ENCODE measurements around the gene PES1. TPM values are rescaled to one million over a fixed set of nuclear protein-coding genes. Genes with fewer than 3 reads are reported as not detected.
"Not testable (repeated sequence)": the region's sequence is repeated elsewhere in the genome, so short reads cannot be mapped to it uniquely, and the experiment has no call there.

PES1 gene
- total RNA-seq, 1 donor from 2014 or later = 73.5 TPM

DNA sequence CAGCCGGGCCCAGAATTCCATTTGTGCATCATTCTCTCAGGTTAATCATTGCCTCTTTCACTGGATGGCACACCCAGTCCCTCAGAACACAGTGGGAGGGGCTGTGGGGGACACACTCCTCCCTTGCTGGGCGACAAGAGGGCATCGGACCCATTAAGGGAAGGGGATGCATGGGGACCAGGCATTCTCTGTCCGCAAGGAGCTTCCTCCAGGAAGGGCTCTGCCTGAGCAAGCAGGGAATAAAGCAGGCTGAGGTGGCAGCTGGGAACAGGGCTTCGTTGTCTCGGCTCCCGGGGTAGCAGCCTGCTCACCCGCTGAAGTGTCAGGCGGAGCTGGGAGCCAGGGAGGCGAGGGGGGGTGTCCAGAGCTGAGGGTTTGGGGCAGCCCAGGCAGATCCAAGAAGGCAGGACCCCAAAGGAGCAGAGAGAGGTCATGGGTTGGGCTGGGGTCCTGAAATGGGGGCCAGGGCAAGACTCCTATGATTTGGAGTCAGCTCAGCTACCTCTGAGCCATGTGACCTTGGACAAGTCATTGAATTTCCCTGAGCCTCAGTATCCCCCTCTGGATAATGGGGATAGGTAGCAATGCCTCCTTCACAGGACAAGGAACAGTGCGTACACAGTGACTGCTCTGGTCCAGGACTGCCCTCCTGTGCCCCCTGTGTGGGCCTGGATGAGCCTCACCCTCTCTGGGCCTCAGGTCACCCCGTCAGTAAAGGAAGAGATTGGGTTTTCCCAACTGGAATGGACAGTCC lies 18.7 kb downstream of the PES1 start:
- TF ChIP-seq, protein P1, sequence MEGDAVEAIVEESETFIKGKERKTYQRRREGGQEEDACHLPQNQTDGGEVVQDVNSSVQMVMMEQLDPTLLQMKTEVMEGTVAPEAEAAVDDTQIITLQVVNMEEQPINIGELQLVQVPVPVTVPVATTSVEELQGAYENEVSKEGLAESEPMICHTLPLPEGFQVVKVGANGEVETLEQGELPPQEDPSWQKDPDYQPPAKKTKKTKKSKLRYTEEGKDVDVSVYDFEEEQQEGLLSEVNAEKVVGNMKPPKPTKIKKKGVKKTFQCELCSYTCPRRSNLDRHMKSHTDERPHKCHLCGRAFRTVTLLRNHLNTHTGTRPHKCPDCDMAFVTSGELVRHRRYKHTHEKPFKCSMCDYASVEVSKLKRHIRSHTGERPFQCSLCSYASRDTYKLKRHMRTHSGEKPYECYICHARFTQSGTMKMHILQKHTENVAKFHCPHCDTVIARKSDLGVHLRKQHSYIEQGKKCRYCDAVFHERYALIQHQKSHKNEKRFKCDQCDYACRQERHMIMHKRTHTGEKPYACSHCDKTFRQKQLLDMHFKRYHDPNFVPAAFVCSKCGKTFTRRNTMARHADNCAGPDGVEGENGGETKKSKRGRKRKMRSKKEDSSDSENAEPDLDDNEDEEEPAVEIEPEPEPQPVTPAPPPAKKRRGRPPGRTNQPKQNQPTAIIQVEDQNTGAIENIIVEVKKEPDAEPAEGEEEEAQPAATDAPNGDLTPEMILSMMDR (IDR thresholded peaks at IDR 0.05) = no peak
- H3K4me3 Mint-ChIP-seq (ENCODE audit: unreplicated experiment) = no peak overlapping the region
- no peaks in the 10 kb centered on the region for H3K9me3 Mint-ChIP-seq (ENCODE audit: unreplicated experiment)
- no peak overlapping the region for H3K27ac Mint-ChIP-seq (ENCODE audit: unreplicated experiment)
- H3K36me3 Mint-ChIP-seq (ENCODE audit: unreplicated experiment) = peaks cover 17% of the 10 kb centered on the region
- DNase-seq (ENCODE audit: extremely low spot score, unreplicated experiment) = no peak
- peaks cover 10% of the 10 kb centered on the region for H3K4me1 Mint-ChIP-seq (ENCODE audit: unreplicated experiment)
- H3K27me3 Mint-ChIP-seq (ENCODE audit: unreplicated experiment) = peaks cover 26% of the 10 kb centered on the region

DNA sequence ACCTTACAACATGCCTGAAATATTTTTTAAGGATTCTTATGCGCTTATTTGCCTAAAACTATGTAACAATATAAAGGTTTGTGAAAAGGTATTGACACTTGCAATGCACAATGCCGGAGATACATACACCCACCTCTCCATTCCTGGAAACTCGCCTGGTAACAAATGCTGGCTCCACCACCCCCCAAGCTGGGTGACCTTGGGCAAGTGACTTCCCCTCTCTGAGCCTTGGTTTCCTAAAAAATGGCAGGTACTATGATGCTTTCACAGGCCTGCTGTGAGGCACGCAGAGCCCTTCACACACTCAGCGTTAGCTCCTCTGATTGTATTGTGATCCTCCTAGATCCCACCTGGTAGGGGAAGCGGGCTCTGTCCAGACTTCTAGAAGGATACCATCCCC lies 19.5 kb downstream of the PES1 start:
- H3K36me3 Mint-ChIP-seq (ENCODE audit: unreplicated experiment) = peaks cover 11% of the 10 kb centered on the region
- H3K4me3 Mint-ChIP-seq (ENCODE audit: unreplicated experiment) = no peak overlapping the region
- no peak for DNase-seq (ENCODE audit: extremely low spot score, unreplicated experiment)
- TF ChIP-seq, protein P1 (IDR thresholded peaks at IDR 0.05) = no peak
- H3K4me1 Mint-ChIP-seq (ENCODE audit: unreplicated experiment) = peaks cover 10% of the 10 kb centered on the region
- no peaks in the 10 kb centered on the region for H3K9me3 Mint-ChIP-seq (ENCODE audit: unreplicated experiment)
- peaks cover 30% of the 10 kb centered on the region for H3K27me3 Mint-ChIP-seq (ENCODE audit: unreplicated experiment)
- H3K27ac Mint-ChIP-seq (ENCODE audit: unreplicated experiment) = no peak overlapping the region

DNA sequence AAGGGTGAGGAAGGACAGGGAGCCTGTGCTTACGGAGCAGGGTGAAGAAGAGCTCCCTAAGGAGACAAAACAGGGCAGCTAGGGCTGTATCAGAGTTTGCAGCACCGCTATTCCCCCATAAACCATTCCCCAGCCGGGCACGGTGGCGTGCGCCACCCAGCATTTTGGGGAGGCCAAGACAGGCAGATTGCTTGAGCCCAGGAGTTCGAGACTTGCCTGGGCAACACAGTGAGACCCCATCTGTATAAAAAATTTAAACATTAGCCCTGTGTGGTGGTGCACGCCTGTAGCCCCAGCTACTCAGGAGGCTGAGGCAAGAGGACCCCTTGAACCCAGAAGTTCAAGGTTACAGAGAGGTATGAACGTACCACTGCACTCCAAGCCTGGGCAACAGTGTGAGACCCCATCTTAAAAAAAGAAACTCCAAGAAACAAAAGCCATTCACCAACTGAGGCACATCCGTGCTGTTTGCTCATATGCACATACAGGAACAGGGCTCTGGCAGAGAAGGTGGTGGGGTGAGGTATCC lies 22.0 kb downstream of the PES1 start:
- TF ChIP-seq, protein P1 (IDR thresholded peaks at IDR 0.05) = no peak
- no peak for DNase-seq (ENCODE audit: extremely low spot score, unreplicated experiment)
- no peak overlapping the region for H3K4me3 Mint-ChIP-seq (ENCODE audit: unreplicated experiment)
- no peaks in the 10 kb centered on the region for H3K36me3 Mint-ChIP-seq (ENCODE audit: unreplicated experiment)
- H3K9me3 Mint-ChIP-seq (ENCODE audit: unreplicated experiment) = no peaks in the 10 kb centered on the region
- peaks cover 37% of the 10 kb centered on the region for H3K27me3 Mint-ChIP-seq (ENCODE audit: unreplicated experiment)
- no peak overlapping the region for H3K27ac Mint-ChIP-seq (ENCODE audit: unreplicated experiment)
- peaks cover 5% of the 10 kb centered on the region for H3K4me1 Mint-ChIP-seq (ENCODE audit: unreplicated experiment)

DNA sequence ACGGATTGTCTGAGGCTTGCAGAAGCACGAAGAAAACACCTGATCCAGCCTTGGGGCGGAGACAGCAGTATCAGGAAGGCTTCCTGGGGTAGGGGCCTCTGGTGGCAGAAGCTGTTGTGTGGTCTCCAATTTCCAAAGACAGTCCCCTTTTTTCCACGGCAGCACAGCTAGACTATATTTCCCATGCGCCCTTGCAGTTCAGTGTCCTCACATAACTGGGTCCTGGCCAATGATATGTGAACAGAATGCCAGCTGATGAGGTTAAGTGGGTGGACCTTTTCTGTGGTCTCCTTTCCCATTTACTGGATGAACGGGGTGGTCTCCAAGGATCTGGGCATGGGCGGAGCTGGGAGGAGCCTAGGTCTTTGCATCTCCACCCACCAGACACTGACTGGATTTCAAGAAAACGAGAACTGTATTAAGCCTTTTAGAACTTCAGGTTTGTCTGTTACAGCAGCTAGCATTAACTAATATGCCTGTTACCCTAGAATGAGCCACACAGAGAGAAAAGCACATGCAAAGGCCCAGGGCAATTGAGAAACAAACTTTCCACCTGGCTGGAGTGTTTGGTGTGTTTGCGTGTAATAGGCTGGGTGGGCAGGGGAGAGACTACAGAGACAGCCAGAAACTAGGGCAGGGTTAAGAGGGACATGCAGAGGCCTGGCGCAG lies 23.4 kb downstream of the PES1 start:
- H3K4me3 Mint-ChIP-seq (ENCODE audit: unreplicated experiment) = no peak overlapping the region
- peaks cover 2% of the 10 kb centered on the region for H3K4me1 Mint-ChIP-seq (ENCODE audit: unreplicated experiment)
- DNase-seq (ENCODE audit: extremely low spot score, unreplicated experiment) = no peak
- TF ChIP-seq, protein P1 (IDR thresholded peaks at IDR 0.05) = no peak
- H3K27me3 Mint-ChIP-seq (ENCODE audit: unreplicated experiment) = peaks cover 33% of the 10 kb centered on the region
- no peak overlapping the region for H3K27ac Mint-ChIP-seq (ENCODE audit: unreplicated experiment)
- no peaks in the 10 kb centered on the region for H3K9me3 Mint-ChIP-seq (ENCODE audit: unreplicated experiment)
- H3K36me3 Mint-ChIP-seq (ENCODE audit: unreplicated experiment) = no peaks in the 10 kb centered on the region

DNA sequence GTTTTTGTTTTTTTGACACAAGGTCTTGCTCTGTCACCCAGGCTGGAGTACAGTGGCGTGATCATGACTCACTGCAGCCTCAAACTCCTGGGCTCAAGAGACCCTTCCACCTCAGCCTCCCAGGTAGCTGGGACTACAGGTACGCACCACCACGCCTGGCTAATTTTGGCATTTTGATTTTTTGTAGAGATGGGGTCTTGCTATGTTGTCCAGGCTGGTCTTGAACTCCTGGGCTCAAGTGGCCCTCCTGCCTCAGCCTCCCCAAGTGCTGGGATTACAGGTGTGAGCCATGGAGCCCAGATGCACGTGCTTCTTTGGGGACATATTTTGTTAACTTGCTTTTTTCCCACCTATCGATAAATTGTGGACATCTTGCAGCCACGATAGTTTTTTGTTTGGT lies 24.4 kb downstream of the PES1 start:
- H3K27me3 Mint-ChIP-seq (ENCODE audit: unreplicated experiment) = peaks cover 32% of the 10 kb centered on the region
- H3K9me3 Mint-ChIP-seq (ENCODE audit: unreplicated experiment); H3K4me3 Mint-ChIP-seq (ENCODE audit: unreplicated experiment); H3K4me1 Mint-ChIP-seq (ENCODE audit: unreplicated experiment); H3K36me3 Mint-ChIP-seq (ENCODE audit: unreplicated experiment); H3K27ac Mint-ChIP-seq (ENCODE audit: unreplicated experiment); DNase-seq (ENCODE audit: extremely low spot score, unreplicated experiment): not testable (repeated sequence)

All from osteocyte (in vitro differentiated cells).